ENCODE results near the gene FRAT2. TPM values are rescaled to one million over a fixed set of nuclear protein-coding genes. Genes with fewer than 3 reads are reported as not detected.

Gene FRAT2
- total RNA-seq, 1 donor from 2014 or later = 11.8 TPM

DNA sequence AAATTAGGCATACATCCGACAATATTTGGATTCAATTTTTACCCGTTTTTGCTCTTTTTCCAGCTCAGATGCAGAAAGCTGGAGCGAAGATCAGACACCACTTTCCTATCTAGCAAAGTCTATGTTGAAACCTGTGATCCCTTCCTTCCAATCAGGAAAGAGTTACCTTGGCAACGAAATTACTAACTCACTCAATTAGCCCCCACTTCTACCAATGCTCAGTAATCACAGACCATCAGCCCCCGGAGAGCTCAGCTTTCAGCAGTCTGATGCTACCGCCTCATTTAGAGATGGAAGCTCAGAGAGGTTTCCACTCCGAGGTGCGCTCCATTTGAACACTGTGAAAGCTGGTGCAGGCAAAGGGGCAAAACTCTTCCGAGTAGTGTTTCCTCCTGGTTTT lies 8.8 kb downstream of the FRAT2 start:
- no peak for DNase-seq (ENCODE audit: low spot score)

DNA sequence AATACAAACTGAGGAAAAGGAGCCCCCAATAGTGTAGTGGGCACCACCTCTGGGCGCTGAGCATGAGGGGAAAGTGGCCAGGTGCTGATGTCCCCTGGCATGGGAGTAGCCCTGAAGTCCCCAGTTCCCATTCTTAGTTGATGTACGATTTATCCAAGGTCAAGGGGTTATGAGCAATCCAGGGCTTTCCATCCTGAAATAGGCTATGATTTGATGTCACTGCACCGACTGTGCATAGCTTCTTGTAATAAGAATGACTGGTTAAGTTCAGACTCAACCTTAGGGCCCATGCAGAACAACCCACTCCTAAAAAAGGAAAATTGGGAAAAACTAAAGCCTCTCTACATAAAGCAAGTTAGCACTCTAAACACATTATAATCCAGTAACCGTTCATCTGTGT lies 11.0 kb downstream of the FRAT2 start:
- no peak for DNase-seq (ENCODE audit: low spot score)

DNA sequence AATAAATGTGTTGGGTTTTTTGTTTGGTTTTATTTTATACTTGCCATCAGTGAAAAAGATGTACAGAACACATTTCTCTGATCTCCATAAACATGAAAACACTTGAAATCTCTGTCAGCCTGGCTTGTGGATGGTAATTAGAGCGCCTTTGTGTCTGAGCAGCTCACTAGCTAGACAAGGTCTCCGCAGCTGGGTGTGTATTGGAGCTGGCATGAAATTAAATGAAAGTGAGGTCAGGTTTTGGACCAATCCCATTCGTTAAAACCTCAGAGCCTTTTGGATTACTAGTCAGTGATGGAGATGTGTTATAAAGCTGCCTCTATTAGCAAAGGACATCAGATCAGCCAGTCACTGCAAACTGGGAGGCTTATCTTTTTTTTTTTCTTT lies 12.7 kb downstream of the FRAT2 start:
- no peak for DNase-seq (ENCODE audit: low spot score)

DNA sequence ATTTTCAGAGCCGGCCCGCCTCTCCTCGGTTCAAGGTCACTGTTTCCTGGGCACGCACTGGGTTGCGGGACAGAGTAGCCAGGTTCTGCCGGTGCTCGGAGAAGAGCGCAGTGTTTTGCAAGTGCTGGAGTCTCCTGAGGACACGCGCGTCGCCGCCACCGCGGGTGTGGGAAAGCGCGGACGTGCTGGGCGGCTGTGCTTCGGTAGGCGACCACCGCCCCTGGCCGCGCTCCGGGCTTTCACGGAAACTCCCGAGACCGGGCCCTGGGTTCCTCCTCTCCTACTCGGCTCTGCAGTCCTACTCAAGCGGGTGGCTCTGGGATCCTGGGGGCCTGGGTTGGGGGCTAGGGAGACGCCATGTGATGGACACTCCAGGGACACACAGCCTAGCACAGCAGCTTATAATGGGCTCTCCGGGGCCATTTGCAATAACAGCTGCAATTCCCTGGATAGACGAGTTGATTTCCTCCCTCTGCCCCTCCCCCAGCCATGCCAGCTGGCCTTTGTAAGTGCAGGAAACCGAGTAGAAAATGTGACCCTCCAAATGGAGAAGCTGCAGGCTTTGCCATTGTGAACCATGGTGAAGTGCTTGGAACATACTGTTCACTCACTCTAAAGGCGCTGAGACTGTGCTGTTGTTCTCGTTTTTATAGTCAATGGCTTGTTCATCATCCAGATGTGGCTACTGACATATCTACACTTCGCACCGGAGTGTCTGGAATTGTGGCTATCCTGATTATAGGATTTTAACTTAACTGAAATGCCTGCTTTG lies 13.3 kb downstream of the FRAT2 start:
- DNase-seq (ENCODE audit: low spot score) = peak; percentile 44

DNA sequence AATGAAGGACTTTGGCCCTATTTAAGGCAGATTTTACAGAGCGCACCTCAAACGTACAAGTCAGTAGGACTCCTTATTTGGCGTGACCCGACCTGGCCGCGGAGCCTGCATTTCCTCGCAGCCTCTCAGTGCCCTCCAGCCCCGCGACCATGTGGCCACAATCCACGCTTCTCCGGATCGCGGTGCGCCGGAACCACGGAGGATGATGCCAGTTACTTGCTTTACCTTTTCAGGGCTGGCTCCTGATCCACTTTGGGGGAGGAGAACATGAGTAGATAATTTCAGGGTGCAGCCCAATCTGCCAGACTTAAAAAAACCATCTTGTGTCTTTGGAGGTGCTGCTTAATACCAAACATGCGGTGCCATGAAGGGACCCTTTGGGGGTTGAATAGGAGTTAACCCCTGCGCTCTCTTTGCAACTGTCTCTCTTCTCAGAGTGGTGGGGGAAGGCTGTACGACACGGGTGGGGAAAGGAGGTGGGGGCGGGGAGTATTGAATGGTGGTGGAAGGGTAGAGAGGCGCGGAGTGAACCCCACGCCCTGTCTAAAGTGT lies 14.0 kb downstream of the FRAT2 start:
- peak; percentile 48 for DNase-seq (ENCODE audit: low spot score)

DNA sequence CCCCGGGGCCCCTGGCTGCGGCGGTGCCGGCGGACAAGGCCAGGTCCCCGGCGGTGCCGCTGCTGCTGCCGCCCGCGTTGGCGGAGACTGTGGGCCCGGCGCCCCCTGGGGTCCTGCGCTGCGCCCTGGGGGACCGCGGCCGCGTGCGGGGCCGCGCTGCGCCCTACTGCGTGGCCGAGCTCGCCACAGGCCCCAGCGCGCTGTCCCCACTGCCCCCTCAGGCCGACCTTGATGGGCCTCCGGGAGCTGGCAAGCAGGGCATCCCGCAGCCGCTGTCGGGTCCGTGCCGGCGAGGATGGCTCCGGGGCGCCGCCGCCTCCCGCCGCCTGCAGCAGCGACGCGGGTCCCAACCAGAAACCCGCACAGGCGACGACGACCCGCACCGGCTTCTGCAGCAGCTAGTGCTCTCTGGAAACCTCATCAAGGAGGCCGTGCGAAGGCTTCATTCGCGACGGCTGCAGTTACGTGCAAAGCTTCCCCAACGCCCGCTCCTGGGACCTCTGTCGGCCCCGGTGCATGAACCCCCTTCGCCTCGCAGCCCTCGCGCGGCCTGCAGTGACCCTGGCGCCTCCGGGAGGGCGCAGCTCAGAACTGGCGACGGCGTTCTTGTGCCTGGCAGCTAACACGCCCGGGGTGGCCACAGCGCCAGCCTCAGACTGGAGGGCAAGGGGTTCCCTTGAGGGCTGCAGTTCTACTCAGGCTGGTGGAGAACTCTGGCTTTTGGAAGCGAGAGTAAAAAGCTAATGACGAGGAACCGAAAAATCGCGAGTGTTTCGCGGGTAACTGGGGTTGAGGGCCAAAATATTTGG lies 14.7 kb downstream of the FRAT2 start:
- DNase-seq (ENCODE audit: low spot score) = peak; percentile 54

DNA sequence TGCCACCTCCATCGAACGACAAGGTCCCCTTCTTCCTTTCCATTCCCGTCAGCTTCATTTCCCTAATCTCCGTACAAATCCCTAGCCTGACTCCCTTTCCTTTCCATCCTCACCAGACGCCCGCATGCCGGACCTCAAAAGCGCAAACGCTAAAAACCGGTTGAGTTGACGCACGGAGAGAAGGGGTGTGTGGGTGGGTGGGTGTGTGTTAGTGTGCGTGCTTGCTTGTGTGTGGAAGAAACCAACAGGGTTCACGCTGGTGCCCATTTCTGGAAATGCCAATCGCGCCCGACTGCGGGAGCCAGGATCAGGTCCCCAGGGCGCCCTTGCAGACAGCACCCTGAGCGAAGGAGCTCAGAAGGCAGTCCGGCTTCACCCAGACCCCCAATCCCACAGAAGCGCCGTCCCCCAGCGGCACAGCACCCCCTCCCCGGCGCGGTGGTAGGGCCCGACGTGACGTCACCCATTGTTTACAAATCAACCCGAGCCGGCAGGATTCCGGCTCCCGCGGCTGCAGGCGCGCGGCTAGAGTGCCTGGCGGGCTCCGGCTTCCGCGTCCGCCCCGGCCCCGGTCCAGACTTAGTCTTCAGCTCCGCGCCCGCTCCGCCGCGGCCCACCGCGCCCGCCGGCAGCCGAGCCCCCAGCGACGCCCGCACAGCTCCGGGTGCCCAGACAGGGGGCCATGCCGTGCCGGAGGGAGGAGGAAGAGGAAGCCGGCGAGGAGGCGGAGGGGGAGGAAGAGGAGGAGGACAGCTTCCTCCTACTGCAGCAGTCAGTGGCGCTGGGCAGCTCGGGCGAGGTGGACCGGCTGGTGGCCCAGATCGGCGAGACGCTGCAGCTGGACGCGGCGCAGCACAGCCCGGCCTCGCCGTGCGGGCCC lies 15.5 kb downstream of the FRAT2 start, which contains the start of gene FRAT1:
Gene FRAT1, plus strand, starts transcription at position 500 of the 880 bp plus-strand sequence. Its CDS starts 183 bp downstream, at position 683.
- DNase-seq (ENCODE audit: low spot score) = peak; percentile 92

DNA sequence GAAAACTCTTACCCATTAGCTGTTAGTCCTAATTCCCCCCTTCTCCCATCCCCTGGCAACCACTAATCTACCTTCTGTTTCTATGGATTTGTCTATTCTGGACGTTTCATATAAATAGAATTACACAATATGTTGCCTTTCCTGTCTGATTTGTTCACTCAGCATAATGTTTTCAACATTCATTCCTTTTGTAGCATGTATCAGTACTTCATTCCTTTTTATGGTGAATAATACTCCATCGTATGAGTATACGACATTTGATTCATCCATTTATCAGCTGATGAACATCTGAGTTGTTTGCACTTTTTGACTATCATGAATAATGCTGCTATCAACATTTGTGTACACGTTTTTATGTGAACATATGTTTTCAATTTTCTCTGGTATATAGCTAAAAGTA lies 19.9 kb downstream of the FRAT2 start:
- DNase-seq (ENCODE audit: low spot score) = no peak

DNA sequence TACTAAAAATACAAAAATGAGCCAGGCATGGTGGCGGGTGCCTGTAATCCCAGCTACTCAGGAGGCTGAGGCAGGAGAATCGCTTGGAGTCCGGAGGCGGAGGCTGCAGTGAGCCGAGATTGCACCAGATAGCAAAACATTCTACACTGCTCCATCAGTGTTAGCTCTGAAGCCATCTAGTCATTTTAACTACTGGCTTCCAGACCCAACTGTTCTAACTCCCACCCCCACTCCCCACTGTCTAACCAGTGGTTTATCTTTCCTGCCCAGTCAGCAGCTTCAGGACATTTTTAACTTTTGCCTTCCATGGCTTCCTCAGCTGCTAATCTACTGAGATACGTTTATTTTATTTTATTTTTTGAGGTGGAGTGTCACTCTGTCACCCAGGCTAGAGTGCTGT lies 21.6 kb downstream of the FRAT2 start:
- no peak for DNase-seq (ENCODE audit: low spot score)

DNA sequence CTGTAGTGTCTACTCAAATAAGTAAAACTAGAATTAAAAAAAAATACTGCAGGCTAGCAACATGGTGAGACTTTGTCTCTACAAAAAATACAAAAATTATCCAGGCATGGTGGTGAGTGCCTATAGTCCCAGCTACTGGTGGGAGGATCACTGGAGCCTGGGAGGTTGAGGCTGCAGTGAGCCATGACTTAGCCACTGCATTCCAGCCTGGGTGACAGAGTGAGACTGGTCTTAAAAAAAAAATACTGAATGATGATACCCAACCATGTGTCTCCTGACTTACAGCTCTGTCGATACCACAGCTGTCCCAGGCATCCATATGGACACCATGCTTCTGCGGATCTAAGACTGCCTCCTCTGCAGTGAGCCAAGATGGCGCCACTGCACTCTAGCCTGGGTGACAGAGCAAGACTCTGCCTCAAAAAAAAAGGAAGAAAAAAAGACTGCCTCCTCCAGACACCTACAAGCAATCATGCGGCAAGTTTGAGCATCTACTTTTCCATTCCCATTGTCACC lies 23.4 kb downstream of the FRAT2 start:
- DNase-seq (ENCODE audit: low spot score) = no peak

DNA sequence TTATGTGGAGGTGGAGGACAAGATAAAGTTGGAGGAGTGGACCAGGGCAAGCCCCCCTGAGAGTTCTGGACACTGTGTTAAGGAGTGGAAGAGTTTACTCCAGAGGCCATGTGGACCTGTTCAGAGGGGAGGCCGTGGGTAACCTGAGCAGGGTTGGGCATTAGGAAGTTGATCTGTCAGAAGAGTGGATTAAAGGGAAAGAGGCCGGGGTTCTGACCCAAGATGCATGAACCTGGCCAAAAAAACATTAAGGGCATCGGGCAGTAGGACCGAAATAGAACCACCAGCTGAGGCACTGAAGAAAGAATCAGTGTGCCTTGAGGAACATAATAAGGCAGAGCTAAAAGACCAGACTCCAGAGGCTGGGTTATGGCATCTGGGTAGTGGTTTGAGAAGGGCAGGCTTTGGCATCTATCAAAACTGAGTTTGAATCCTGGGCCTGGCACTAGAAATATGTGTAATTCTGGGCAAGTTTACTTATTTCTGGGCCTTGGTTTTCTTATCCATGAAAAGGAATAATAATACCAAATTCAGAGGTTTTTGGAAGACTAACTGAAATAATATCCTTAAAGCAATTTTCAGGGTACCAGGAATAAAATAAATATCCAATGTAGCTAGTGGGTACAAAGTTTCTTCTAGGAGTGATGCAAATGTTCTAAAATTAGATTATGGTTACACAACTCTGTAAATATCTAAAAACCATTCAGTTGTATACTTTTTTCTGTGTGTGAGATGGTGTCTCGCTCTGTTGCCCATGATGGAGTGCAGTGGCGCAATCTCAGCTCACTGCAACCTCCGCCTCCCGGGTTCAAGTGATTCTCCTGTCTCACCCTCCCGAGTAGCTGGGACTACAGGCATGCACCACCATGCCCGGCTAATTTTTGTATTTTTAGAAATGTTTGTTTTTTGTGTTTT lies 26.4 kb downstream of the FRAT2 start:
- DNase-seq (ENCODE audit: low spot score) = no peak

DNA sequence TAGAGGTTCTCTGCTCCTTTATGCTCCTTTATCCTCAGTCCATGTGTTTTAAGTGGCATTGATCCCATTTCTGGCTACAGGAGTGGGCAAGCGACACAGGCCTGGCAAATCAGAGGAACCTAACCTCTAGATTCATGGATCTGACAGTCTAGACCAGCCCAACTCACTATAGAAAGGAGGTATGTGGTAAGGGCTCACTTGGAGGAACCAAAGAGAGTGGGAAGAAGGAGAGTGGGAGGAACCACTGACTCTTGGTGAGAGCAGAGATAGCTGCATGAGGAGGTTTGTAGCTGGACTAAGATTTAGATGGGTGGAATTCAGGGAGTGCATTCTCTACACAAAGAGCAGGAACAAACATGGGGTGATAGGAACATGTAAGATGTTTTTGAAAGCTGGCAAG lies 27.1 kb downstream of the FRAT2 start:
- DNase-seq (ENCODE audit: low spot score) = no peak

DNA sequence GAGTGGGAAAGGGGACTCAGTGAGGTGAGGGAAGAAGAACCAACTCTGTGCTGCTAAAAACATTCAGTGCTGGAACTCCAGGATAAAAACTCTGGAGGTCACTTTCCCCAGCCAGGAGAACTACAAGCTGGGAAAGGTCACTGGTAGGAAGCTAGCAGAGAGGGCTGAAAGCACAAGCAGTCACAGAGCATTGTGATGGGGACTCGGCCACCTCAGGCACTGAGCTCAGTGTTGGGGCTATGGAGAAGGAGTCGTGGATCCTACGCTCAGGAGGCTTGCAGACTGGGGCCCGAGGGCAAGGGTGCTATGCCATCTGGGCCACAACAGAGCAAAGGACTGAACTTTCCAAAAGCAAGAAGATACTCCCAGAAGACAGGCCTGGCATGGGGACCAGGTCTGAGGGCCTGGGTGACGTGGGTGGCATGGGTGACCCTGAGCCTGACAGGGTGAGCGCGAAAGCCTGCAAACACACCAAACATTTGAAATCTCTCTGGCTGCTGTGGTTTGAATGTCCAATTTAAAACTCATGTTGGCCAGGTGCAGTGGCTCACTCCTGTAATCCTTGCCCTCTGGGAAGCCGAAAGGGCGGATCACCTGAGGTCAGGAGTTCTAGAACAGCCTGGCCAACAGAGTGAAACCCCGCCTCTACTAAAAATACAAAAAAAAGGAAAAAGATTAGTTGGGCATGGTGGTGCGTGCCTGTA lies 32.3 kb downstream of the FRAT2 start:
- no peak for DNase-seq (ENCODE audit: low spot score)

DNA sequence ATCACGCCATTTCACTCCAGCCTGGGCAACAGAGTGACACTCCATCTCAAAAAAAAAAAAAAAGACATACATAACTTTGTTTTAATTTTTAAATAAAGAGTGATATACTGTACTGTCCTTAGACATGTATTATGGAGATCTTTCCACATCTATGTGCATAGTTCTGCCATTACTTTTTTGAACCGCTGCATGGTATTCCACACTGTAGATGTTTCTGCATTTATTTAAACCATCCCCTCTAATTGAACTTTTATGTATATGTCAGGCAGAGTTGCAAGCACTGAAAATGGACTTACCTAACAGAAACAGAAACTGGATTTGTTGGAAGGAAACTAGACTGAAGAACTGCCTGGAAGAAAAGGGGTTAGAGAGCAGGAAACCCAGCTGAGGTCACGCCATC lies 33.5 kb downstream of the FRAT2 start:
- DNase-seq (ENCODE audit: low spot score) = no peak

DNA sequence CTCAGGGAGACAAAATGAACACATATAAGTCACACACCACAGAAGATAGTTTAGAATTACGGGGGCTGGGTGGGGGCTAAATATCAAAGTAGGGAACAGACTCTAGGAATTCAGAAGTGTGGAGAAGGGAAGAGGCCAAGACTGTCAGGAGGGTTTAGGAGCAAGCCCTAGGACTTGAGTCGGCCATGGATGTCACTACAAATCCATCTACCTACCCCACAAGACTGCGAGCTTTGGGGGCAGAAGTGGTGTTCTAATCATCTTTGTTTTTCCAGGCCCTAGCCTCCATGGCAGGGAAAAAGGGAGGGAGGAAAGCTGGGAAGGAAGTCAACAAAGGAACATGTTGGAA lies 36.3 kb downstream of the FRAT2 start:
- no peak for DNase-seq (ENCODE audit: low spot score)

DNA sequence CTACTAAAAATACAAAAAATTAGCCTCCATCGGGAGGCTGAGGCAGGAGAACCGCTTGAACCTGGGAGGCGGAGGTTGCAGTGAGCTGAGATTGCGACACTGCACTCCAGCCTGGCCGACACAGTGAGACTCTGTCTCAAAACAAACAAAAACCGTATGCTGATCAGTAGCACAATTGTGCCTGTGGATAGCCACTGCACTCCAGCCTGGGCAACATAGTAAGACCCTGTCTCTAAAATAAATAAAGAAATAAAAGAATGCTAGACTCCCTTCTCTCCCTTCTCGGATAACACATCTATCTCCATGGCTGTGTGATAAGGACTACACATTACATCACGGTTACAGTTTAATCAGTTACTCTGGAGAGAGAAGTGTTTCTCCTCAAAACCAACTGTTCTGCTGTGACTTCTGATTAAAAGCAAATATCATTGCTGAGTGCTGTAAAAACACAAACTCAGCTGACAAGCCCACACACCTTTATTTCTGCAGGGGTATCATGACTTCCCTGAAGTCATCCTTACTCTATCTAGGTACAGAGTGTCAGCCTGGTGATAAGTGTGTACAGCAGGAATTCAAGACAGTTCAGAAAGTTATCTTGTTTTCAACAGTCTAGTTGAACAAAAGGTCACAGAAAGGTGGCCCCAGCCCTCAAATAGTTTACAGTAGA lies 36.8 kb downstream of the FRAT2 start:
- DNase-seq (ENCODE audit: low spot score) = no peak

DNA sequence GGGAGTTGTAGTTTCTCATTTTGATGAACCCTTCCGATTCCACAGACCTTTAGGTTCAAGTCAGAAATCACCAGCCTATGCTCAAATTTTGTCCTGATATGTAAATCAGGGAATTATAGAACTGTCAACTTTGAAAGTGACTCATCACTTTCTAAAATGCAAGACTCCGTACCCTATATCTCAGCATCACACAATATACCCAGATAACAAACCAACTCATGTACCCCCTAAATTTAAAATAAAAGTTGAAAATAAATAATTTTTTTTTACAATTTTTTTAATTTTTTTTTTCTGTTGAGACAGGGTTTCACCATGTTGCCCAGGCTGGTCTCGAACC lies 41.7 kb downstream of the FRAT2 start:
- no peak for DNase-seq (ENCODE audit: low spot score)

DNA sequence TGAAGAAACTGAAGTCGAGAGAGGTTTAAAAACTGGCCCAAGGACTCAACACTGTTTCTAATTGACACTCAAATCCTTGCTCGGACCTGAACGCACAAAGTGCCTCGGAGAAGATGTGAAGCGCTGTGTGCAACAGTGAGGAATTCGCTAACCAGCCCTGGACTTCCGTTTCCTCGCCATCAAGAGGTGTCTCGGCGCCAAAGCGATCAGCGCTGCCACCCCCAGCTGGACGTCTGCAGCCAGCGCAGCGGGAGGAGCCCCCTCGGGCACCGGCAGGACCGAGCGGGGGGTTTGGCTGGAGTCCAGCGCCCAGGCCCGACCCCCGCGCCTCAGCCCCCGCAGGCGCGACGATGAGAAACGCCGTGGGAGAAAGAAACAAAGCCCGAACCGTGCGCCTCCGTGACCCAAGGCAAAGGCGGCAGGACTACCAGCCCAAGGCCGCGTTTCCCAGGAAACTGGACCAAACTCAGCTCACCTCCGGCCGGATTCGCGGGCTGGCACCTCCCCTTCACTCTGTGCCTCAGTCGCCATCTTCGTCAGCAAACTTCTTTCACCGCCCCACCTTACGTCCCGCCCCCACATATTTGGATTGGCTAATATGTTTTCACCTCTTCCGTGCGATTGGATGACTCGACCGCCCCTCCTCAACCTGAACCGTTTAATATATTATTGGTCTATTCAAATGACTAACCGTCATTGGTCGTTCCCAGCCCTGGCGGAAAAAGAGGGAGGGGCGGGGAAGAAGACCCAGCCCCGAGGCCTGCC lies 42.2 kb downstream of the FRAT2 start, which contains the start of gene ARHGAP19:
Gene ARHGAP19, minus strand, starts transcription at position 541 of the 765 bp plus-strand sequence. Its CDS starts 10 bp downstream, at position 531.
- DNase-seq (ENCODE audit: low spot score) = peak; percentile 97
